BJ (cell line): Measurements from ENCODE around the gene TIMP2. TPM values are rescaled to one million over a fixed set of nuclear protein-coding genes. Genes with fewer than 3 reads are reported as not detected.

ENCODE experiments used
- CTCF ChIA-PET: fragments of 350-600 bp; formaldehyde crosslinking; extraction: SDS; loops from one replicate; lab custom pipeline; 2021; ENCODE audit warnings: antibody characterized with exemption, inconsistent platforms; lab: Yijun Ruan, JAX
- POLR2A ChIA-PET: fragments of 300-600 bp; sonication (Branson Sonifier 250); formaldehyde crosslinking; extraction: SDS; loops from one replicate; lab custom pipeline; 2021; ENCODE audit warnings: antibody characterized with exemption; lab: Charles Lee
- DNase-seq: peaks from one replicate; pipeline ENCODE4 v3.0.0-alpha.2; 2011; ENCODE audit warnings: low read depth
- H3K27me3 ChIP-seq: 2 replicates; pipeline ENCODE4 v1.6.0; 2011; ENCODE audit warnings: low read length; ENCODE audit not compliant: control insufficient read depth, insufficient read depth
- H3K36me3 ChIP-seq: 2 replicates; pipeline ENCODE4 v1.5.1; 2011; ENCODE audit warnings: low read length; ENCODE audit not compliant: control insufficient read depth, insufficient read depth
- H3K4me3 ChIP-seq: 2 replicates; pipeline ENCODE4 v1.5.1; 2011; ENCODE audit warnings: low read depth, mild to moderate bottlenecking, control low read depth, low read length
- CTCF ChIP-seq: IDR thresholded peaks from 2 replicates; pipeline ENCODE4 v1.5.1; 2011; ENCODE audit warnings: low read depth, mild to moderate bottlenecking, control low read depth, inconsistent platforms, low read length, moderate library complexity; ENCODE audit not compliant: insufficient read depth
- polyA plus RNA-seq: library from polyadenylated mRNA; depleted of rRNA; stranded (reverse); fragments of >200 nt; gene quantifications from 2 replicates; pipeline ENCODE4 v1.2.3, GENCODE V29; 2011

The TIMP2 gene
- polyA plus RNA-seq, 1 experiment, result 361 TPM

GRCh38 chr17:78923660-78924453 is 1.3 kb downstream of the TIMP2 start:
- ChIA-PET POLR2A (interaction anchor here (0.7 to 1.1 kb wide), 2 partner anchors 10 to 55 kb away, joined by 3 to 4 read pairs; no protein-coding TSS in a partner anchor), CTCF (no interaction called here)
- no peak for TF ChIP-seq CTCF
- DNase-seq, result no peak
- H3K27me3 ChIP-seq, result no peaks in the 10 kb centered on the region
- H3K36me3 ChIP-seq, result no peaks in the 10 kb centered on the region; the same call in 1 of the 2 replicates
- peak overlapping the region; percentile 89 for H3K4me3 ChIP-seq

- no peak for DNase-seq
- Histone ChIP-seq H3K4me3 (peak overlapping the region; percentile 89), H3K36me3 (peaks cover 2% of the 10 kb centered on the region), H3K27me3 (no peaks in the 10 kb centered on the region)
- TF ChIP-seq CTCF, result no peak
- CTCF ChIA-PET, result interaction anchor here (0.9 to 1.1 kb wide), 2 partner anchors 13 to 33 kb away, joined by 3 read pairs; no protein-coding TSS in a partner anchor
- POLR2A ChIA-PET, result interaction anchor here (1.1 kb wide), 1 partner anchor 11 kb away, joined by 3 read pairs; no protein-coding TSS in a partner anchor
These were observed 2.2 kb downstream of the TIMP2 start for GRCh38 chr17:78922816-78923498.

GRCh38 chr17:78921437-78921971 is 3.7 kb downstream of the TIMP2 start:
- Histone ChIP-seq H3K4me3 (no peak overlapping the region), H3K27me3 (no peaks in the 10 kb centered on the region), H3K36me3 (peaks cover 2% of the 10 kb centered on the region)
- ChIA-PET POLR2A (interaction anchor here (0.6 kb wide), 2 partner anchors 44 to 88 kb away, joined by 9 to 13 read pairs; partner anchors contain the start of gene CANT1), CTCF (interaction anchor here (0.7 to 1.4 kb wide), 4 partner anchors 12 to 56 kb away, joined by 3 read pairs; no protein-coding TSS in a partner anchor)
- DNase-seq, result no peak
- TF ChIP-seq CTCF, result no peak

- no peak for TF ChIP-seq CTCF
- H3K4me3 ChIP-seq, result no peak overlapping the region
- CTCF ChIA-PET, result interaction anchor here (1.2 to 1.4 kb wide), 2 partner anchors 13 to 55 kb away, joined by 3 read pairs; no protein-coding TSS in a partner anchor
These were observed 4.7 kb downstream of the TIMP2 start for GRCh38 chr17:78920528-78920927.

More at GRCh38 chr17:78920528-78920927, 4.7 kb downstream of the TIMP2 start:
- Histone ChIP-seq H3K27me3 (no peaks in the 10 kb centered on the region), H3K36me3 (peaks cover 2% of the 10 kb centered on the region)
- POLR2A ChIA-PET, result interaction anchor here (0.5 kb wide), 1 partner anchor 807 kb away, joined by 3 read pairs; no protein-coding TSS in a partner anchor
- DNase-seq, result no peak
